ENCODE measurements around the gene UBE2V1. TPM values are rescaled to one million over a fixed set of nuclear protein-coding genes. Genes with fewer than 3 reads are reported as not detected.
A peak's percentile ranks its signal among the peaks of the same experiment; 100 is the strongest.
"Not testable (repeated sequence)": the region's sequence is repeated elsewhere in the genome, so short reads cannot be mapped to it uniquely, and the experiment has no call there.

UBE2V1 gene
- total RNA-seq, 1 donor from 2014 or later: 38.1 TPM

DNA sequence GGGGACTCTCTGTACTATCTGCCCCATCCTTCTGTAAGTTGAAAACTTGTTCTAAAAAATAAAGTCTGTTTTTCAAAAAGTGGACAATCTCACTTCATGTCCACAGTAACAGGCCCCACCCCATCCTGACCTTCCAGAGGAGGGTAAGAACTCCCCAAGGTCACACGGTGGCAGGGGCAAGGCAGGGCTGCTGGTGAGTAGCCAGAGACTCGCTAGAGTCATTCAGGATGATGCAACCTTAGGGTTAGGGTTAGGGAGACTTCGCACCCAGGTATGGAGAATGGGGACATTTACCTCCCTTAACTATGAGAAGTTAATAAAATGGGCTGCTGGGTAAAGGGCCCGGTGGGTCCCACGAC lies 25.1 kb upstream of the UBE2V1 start:
- no peak for DNase-seq (ENCODE audit: low read depth, low spot score)

DNA sequence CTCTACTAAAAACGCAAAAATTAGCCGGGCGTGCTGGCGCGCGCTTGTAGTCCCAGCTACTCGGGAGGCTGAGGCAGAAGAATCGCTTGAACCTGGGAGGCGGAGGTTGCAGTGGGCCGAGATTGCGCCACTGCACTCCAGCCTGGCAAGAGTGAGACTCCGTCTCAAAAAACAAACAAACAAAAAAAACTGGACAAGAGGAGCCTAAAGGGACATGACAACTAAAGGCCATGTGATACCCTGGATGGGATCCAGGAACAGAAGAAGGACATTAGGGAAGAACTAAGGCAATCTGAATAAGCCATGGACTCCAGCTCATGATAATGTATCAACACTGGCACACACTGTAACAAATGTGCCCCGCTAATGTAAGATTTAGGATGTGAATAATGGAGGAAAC lies 24.8 kb upstream of the UBE2V1 start:
- not testable (repeated sequence) for DNase-seq (ENCODE audit: low read depth, low spot score)

DNA sequence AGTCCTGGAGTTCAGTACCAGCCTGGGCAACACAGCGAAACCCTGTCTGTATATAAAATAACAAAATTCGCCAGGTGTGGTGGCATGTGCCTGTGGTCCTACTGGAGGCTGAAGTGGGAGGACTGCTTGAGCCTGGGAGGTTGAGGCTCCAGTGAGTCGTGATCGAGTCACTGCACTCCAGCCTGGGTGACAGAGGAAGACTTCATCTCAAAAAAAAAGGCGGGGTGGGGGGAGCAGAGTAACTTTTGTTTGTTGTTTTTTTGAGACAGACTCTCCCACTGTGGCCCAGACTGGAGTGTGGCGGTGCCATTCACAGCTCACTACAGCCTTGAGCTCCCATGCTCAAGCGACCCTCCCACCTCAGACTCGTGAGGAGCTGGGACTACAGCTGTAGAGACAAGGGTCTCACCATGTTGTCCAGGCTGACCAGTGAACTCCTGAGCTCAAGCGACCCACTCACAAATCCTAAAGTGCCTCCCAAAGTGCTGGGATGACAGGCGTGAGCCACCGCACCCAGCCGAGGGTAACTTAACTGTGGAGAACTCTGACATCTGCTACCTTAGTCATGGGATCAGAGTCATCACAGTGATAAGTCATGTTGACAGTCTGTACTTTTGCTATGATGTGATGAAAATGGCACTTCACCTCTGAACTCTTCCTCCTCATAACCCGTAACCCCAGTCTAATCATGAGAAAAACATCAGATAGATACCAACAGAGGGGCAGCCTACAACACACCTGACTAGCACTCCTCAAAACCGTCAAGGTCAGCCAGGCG lies 24.1 kb upstream of the UBE2V1 start:
- DNase-seq (ENCODE audit: low read depth, low spot score): no peak

DNA sequence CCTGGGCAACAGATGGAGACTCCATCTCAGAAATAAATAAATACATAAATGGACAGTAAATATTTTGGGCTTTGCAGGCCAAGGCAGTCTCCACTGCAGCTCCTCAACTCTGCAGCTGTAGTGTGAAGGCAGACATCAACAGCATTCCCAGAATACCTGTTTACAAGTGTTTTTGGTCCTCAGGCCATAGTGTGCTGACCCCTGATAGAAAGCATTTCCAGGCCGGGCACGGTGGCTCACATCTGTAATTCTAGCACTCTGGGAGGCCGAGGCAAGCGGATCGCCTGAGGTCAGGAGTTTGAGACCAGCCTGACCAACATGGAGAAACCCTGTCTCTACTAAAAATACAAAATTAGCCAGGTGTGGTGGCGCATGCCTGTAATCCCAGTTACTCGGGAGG lies 22.2 kb upstream of the UBE2V1 start:
- DNase-seq (ENCODE audit: low read depth, low spot score): not testable (repeated sequence)

DNA sequence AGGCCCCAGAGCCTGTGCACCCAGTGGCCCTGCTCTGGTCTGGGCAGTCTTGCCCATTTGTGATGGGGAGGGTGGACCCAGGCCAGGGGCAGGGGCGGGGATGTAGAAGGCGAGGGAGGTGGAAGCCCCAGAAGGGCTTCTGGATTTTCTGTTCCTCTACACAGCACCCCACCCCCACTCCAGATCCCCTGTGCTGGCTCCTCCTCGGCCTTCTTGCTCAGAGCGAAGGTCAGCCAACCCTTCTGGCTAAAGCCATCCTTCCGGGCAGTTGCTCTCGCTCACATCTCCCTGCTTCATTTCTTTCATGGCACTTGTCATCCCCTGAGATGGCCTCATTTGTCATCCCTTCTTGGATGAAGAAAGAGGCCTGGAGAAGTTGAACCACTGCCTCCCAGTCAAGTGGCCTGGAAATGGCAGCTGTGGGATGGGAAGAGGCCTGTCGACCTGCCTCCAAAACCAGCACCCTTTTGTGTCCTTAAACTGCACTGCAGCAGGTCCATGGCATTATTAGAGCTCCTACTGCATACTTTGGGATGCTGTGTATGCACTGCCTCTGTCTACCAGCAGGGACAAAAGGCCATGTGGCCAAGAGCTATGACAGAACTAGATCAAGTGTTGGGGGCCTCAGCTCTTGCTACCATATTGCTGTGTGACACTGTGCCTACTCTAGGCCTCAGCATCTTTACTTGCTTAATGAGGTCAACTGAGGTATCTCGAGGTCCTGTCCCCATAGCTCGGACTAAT lies 20.7 kb upstream of the UBE2V1 start:
- DNase-seq (ENCODE audit: low read depth, low spot score): no peak

DNA sequence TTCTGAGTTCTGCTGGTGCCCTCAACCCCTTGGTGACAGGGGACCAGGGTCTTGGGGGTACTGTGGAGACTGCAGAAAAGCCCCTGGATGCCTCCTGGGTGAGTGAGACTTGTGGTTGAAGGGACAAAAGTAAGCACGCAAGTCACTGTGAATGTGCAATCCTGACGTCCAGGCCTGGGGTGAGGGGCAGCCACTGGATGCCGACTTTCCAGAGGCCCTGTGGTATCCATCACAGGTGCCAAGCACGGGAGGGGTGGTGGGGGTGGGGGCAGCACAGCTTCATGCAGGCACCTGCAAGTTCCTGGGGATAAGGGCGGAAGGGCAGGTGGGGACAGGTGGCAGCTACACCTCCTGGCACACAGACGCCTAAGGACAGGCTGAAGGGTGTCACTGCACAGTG lies 20.1 kb upstream of the UBE2V1 start:
- no peak for DNase-seq (ENCODE audit: low read depth, low spot score)

DNA sequence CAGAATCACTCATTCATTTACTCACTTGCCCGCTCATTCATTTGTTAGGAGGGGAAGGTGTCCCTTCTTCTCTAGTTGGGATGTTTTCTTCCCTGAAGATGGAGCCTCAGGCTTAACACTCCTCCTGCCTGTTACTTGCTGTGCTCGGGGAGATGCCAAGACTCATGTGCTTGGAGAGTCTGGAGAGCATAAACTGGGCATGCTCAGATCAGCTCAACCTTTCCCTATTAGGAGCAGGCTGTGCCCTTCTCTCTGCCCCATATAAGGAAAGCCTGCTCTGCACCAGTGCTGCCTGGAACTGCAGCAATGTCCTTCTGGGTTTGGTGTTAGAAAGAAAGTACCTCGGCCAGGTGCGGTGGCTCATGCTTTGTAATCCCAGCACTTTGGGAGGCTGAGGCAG lies 18.0 kb upstream of the UBE2V1 start:
- no peak for DNase-seq (ENCODE audit: low read depth, low spot score)

DNA sequence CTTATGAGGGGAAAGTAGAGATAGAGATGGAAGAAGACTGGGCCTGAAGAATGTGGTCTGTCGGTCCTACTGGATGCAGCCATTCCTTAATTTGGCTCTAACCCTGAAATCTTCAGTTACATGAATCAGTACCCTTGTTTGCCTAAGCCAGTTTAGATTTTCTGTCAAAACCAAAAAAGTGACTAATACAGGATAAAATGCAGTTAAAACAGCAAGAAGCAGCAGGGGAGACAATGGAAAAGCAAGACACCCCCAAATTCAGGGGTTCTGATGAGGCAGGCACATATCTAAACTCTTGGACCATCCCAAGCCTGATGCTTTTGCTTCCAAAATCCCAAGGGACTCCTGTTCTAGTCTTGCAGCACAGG lies 17.4 kb upstream of the UBE2V1 start:
- DNase-seq (ENCODE audit: low read depth, low spot score): no peak

DNA sequence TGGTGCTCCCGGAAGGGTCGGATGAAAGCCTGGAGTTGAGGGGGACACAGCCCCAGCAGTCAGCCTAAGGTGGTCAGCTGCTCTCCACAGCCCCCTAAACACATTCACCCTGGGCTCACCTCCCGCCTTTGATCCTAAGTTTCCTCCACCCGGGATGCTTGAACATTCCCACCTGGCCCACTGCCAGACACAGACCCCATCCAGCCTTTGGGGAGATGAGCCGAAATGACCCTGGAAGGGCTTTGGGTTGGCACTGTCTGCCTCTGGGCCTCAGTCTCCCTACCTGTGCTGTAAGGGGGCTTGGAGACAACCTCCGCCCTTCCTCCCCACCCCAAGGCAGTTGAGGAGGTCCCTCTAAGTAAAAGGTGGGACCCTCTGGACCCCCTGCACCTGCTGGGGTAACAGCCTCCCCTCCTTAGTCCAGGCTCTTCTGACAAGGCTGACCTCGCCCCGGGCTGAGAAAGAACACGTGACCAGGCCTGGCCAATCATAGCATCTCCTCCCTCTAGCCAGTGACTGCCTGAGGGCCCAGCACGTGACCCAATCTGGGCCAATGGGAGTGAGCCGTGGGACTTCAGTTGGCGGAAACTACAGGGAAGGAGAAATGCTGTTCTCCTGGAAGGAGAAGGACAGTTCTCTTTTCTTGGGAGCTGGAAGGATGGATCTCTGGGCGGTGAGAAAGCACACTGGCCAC lies 16.9 kb upstream of the UBE2V1 start:
- no peak for DNase-seq (ENCODE audit: low read depth, low spot score)

DNA sequence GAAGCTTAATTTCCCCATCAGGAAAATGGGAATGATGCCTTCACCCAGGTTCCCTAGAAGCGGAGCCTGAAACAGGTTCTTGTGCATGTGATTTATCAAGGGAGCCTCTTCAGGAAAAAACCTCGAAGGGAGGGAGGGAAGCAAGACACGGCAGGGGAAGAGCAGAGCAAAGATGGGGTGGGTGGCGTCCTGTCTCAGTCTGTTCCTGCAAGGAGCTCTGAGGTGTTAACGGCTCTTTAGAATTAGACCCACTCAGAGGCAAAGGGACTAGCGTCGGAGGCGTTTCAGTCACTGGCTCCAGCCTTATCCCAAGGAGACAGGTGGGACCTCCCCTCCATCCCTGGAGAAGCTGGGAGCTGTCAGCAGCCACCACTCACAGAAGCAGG lies 15.6 kb upstream of the UBE2V1 start:
- DNase-seq (ENCODE audit: low read depth, low spot score): no peak

DNA sequence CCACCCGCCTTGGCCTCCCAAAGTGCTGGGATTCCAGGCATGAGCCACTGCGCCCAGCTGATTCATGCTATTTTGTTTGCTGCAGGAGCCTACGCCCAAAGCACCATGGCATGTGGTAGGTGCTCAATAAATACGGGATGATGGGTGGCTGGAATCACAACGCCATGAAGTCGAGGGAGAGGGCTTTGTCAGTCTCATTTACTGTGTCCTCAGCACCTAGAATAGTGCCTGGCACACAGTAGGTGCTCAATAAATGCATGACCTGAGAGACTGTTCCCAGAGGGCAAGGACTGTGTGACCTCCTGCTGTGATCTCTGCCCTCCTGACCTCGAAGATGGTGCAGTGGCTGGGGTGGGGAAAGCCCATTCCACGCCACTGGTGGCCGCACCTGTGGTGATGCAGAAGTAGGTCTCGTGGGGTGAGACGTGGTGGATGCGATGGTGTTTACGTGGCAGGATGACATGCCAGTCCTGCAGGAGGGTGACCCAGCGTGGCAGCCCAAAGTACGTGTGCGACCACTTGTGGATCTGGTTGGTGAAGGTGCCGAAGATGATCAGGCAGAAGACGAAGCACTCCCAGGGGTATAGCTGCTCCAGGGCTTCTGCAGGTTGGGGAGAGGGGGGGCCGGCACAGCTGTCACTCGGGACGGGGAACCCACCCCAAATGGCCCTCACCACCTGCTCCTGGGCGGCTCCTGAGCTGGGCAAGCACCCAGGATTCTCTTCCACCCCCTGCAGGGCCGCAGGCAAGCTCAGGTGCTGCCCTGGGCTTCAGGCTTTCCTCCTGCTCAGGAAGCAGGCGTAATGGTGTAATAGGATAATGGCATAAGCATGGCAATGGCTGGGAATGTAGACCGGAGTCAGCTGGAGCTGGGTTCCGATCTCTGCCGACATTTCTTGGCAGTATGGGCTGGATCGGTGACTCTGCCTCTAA lies 14.9 kb upstream of the UBE2V1 start:
- no peak for DNase-seq (ENCODE audit: low read depth, low spot score)

DNA sequence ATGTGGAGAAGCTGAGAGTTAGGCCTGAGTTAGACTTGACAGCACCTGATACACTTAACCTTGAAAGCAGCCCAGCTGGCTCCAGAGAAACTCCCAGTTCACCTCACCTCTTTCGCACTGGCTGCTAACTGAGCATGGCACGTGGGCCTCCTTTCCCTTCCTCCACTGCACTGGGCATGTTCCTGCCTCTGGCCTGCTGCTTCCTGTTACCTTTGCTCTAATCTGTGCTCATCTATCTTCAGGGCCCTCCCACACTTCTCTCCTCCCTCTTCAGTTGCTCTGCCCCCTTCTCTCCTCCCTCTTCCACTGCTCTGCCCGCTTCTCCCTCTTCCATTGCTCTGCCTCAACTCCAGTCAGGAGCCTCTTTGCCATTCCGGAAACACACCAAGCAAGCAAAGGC lies 13.7 kb upstream of the UBE2V1 start:
- no peak for DNase-seq (ENCODE audit: low read depth, low spot score)

DNA sequence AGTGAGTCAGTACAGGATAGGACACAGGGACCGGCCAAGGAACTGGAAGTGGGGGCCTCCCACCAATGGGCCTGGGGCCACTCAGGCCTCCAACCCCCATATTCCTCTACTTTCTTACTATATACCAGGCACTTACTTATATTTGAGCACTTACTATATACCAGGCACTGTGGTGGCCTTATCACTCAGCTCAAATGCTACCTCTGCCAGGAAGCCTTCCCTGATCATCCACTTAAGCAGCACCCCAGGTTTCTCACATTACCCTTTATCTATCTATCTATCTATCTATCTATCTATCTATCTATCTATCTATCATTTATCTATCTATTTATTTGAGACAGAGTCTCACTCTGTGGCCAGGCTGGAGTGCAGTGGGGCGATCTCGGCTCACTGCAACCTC lies 12.3 kb upstream of the UBE2V1 start:
- DNase-seq (ENCODE audit: low read depth, low spot score): no peak

DNA sequence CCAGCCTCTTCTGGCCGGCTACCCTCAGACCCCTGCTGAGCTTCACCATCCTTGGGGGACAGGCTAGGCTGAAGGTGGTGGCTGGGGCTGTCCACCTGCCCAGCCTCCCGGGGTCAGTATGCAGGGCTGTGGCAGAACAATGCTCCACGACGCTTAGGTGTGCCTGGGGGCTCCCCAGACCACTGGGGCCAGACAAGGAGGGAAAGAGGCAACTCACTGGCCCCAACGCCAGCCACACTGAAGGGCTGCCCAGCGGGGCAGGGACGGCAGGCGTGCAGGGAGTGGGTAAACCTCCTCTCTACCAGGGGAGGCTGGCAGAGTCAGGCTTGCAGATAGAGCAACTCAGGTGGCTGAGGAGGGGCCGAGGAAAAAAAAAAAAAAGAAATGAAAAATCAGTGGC lies 11.5 kb upstream of the UBE2V1 start:
- DNase-seq (ENCODE audit: low read depth, low spot score): no peak

DNA sequence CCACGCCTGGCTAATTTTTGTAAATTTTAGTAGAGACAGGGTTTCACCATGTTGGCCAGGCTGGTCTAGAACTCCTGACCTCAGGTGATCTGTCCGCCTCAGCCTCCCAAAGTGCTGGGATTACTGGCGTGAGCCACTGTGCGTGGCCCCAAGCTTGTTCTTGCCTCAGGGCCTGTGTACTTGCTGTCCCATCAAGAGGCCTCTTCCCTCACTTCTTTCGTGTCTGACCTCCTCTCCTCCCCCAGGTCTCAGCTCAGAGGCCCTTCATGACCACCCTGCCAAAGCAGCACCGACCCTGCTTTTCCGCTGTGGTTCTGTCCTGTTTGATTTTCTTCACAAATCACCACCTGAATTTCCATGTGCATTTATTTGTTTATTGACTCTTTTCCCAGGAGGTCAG lies 10.5 kb upstream of the UBE2V1 start:
- DNase-seq (ENCODE audit: low read depth, low spot score): no peak

DNA sequence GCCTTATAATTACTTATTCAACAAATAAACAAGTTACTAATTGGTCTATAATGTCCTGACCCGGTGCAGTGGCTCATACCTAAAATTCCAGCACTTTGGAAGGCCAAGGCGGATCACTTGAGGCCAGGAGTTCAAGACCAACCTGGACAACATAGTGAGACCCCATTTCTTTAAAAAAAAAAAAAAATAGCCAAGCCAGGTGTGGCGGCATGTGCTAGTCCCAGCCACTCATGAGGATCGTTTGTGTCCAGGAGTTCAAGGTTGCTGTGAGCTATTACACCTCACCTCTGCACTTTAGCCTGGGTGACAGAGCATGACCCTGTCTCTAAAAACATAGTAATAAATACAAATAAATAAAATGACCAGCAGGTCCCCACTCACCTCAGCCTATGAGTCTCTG lies 9.8 kb upstream of the UBE2V1 start:
- DNase-seq (ENCODE audit: low read depth, low spot score): no peak

DNA sequence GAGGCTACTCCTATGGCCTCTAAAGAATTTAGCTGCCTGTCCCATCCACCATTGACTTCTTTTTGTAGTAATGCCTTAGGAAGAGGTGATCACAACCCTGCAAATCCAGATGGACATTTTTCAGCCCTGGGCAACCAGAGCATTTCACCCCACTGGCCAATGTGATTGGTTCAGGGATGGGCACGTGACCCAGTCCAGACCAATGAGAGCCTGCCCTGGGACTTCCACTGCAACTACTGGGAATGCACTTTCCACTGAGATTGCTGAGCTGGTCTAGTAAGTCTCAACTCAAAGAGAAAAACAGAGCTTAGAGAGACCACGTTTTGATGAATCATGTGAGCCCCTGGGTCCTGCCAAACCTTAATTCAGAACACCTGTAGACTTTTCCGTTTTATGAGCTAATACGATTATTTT lies 8.9 kb upstream of the UBE2V1 start:
- DNase-seq (ENCODE audit: low read depth, low spot score): no peak

DNA sequence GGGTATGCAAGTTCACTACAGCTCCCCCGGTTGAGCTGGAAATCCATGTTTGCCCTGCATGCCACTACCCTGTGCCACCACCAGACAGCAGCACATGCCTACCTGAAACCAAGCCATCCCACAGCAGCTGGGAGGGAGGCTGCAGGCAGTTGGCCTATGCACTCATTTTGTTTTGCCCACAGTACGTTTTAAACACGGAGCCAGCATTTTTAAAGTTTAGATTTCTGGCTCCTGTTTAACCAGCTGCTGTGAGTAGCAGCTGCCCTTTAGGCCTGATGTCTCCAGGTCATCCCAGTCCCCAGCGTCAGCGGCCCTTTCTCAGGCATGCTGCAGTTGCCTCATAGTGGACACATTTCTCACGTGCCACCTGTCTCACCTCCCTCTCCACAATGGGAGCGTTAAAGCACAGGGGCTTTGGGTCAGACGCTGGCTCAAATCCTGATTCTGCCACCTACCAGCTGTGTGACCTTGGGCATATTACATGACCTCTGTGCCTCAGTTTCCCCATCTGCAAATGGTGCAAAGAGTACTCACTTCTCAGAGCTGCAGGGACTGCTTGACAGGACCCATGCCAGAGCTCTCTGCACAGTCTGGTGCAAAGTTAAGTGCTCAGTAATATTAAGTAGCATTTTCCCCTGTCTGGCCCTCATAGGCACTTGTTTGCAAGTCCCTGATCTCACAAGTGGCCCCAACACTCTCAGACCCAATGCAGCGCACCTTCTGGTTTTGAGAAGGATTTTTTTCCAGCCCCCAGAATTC lies 8.2 kb upstream of the UBE2V1 start:
- DNase-seq (ENCODE audit: low read depth, low spot score): peak; percentile 30

DNA sequence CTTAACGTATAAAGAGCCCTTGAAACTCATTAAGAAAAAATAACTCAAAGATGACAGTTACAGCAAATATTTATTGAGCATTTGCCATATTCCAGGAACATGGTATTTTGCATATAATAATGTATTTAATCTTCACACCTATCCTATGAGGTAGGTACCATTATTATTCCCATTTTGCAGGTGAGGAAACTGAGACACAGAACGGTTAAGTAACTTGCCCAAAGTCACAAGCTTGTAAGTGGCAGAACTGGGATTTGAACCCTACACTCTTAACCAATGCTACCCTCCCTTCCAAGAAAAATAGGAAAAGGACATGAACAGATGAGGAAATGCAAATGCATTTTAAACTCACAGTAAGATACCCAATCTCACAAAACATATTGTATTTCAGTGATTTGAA lies 5.3 kb upstream of the UBE2V1 start:
- no peak for DNase-seq (ENCODE audit: low read depth, low spot score)

DNA sequence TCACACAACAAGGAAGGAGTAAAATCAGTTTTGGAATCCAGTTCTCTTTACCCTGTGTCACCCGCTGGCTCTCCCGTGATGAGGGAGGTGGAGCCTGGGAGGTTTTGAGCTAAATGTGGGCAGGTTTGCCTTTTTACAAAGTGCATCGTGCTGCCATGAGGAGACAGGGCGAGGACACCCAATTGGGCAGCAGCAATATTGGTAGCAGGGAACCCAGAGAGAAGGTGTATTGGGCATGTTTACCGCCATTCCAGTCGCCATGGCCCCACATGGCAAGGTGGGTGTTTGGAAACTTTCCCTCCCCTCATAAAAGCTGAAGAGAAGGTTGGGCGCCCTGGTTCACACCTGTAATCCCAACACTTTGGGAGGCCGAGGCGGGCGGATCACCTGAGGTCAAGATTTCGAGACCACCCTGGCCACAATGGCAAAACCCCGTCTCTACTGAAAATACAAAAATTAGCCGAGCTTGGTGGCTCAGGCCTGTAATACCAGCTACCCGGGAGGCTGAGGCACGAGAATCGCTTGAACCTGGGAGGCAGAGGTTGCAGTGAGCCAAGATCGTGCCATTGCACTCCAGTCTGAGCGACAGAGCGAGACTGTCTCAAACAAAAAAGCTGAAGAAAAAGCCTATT lies 3.5 kb upstream of the UBE2V1 start:
- DNase-seq (ENCODE audit: low read depth, low spot score): no peak

Measured in pulmonary artery endothelial cell (primary cell).